ENCODE results near the gene CDNF. TPM values are rescaled to one million over a fixed set of nuclear protein-coding genes. Genes with fewer than 3 reads are reported as not detected.

Gene CDNF
- total RNA-seq, 2 donors from 2014 or later: 15.8 to 18.4 TPM

DNA sequence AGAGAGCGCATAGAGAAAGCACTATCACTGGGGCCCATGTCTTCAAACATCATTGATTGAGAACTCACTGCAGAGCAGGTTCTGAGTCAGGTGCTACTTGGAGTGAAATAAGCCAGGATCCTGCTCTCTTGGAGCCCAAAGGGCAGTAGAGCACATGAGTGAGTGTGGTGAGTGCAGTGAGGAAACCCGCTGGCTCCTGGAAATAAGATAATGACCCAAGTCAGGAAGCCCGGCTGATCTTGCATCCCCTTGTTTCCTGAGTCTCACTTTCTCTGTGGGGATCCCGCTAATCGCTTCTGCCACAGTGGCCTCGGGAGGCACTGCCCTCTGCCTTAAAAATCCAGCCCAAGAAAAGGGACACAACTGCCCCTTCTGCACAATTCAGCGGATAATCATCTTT, 56.1 kb downstream of the CDNF start:
- TF ChIP-seq POLR2A (IDR thresholded peaks at IDR 0.05): no peak
- TF ChIP-seq, protein P1, sequence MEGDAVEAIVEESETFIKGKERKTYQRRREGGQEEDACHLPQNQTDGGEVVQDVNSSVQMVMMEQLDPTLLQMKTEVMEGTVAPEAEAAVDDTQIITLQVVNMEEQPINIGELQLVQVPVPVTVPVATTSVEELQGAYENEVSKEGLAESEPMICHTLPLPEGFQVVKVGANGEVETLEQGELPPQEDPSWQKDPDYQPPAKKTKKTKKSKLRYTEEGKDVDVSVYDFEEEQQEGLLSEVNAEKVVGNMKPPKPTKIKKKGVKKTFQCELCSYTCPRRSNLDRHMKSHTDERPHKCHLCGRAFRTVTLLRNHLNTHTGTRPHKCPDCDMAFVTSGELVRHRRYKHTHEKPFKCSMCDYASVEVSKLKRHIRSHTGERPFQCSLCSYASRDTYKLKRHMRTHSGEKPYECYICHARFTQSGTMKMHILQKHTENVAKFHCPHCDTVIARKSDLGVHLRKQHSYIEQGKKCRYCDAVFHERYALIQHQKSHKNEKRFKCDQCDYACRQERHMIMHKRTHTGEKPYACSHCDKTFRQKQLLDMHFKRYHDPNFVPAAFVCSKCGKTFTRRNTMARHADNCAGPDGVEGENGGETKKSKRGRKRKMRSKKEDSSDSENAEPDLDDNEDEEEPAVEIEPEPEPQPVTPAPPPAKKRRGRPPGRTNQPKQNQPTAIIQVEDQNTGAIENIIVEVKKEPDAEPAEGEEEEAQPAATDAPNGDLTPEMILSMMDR (IDR thresholded peaks at IDR 0.05): no peak
- no peak for TF ChIP-seq POLR2AphosphoS5 (IDR thresholded peaks at IDR 0.05)
- no peaks in the 10 kb centered on the region for H3K36me3 ChIP-seq
- no peak overlapping the region for H3K4me3 ChIP-seq
- DNase-seq (ENCODE audit: low spot score): no peak
- no peaks in the 10 kb centered on the region for H3K27me3 ChIP-seq (replicated peaks; ENCODE audit: insufficient read depth)
- H3K9me3 ChIP-seq: no peaks in the 10 kb centered on the region
- no peak overlapping the region for H3K27ac ChIP-seq
- WGBS: 76% methylated on average over 7 of the region's 7 CpGs
- H3K4me1 ChIP-seq (replicated peaks): no peaks in the 10 kb centered on the region
- intact Hi-C loops (cut with DNase I): no loop called here

DNA sequence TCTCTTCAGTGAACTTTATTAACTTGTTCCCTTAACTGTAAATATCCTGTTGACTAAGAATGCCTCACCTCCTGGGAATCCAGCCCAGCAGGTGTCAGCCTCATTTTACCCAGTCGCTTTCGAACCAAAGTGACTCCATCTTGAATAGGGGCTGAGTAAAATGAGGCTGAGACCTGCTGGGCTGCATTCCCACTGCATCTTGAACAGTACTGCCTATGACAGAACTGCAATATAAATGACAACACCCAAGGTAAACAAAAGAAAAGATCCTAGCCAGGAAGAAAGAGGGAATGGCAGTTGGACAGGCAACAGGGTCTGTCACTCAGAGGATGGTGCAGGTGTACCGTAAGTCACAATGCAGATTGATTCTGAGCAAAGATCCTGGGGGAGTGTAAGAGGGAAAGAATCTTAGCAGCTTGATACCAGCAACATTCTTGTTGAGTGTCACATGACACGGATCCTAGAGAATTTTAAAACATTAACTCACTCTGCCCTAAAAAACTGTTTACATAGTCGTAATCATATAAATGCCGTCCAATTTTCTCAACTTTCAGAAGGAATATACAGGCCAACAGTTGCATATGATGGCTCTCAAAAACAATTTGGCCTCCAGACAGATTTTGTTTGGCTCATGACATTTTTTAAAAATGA, 58.7 kb downstream of the CDNF start:
- WGBS: 38% methylated on average over 6 of the region's 6 CpGs
- Histone ChIP-seq H3K4me3 (no peak overlapping the region), H3K27me3 (replicated peaks; ENCODE audit: insufficient read depth) (no peaks in the 10 kb centered on the region), H3K27ac (no peak overlapping the region), H3K4me1 (replicated peaks) (no peaks in the 10 kb centered on the region), H3K9me3 (no peaks in the 10 kb centered on the region), H3K36me3 (no peaks in the 10 kb centered on the region)
- DNase-seq (ENCODE audit: low spot score): no peak
- intact Hi-C loops (cut with DNase I): no loop called here
- TF ChIP-seq, protein P1 (IDR thresholded peaks at IDR 0.05): no peak
- TF ChIP-seq POLR2A (IDR thresholded peaks at IDR 0.05) (no peak), POLR2AphosphoS5 (IDR thresholded peaks at IDR 0.05) (no peak)

DNA sequence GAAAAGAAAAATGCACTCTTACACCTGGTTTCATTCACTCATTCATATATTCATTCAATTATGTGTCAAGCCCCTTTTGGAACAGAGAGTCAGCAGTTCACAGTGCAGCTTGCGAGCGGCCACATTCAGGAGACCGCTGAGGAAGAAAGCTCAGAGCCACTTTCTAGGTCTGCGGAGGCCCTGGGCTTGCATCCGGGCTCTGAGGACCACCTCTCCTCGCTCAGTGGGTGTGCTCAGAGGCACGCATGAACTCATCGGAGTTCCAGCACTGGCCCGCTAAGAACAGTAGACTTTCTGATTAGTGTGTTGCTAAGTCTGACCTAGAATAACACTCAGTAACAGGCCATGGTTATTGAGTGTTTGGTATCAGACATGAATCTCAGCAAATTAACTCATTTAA, 61.3 kb downstream of the CDNF start:
- intact Hi-C loops (cut with DNase I): no loop called here
- Histone ChIP-seq H3K27me3 (replicated peaks; ENCODE audit: insufficient read depth) (no peaks in the 10 kb centered on the region), H3K27ac (no peak overlapping the region), H3K4me3 (no peak overlapping the region), H3K4me1 (replicated peaks) (no peaks in the 10 kb centered on the region), H3K9me3 (no peaks in the 10 kb centered on the region), H3K36me3 (no peaks in the 10 kb centered on the region)
- no peak for DNase-seq (ENCODE audit: low spot score)
- 86% methylated on average over 9 of the region's 9 CpGs for WGBS
- TF ChIP-seq POLR2A (IDR thresholded peaks at IDR 0.05): no peak
- TF ChIP-seq POLR2AphosphoS5 (IDR thresholded peaks at IDR 0.05): no peak
- TF ChIP-seq, protein P1 (IDR thresholded peaks at IDR 0.05): no peak

DNA sequence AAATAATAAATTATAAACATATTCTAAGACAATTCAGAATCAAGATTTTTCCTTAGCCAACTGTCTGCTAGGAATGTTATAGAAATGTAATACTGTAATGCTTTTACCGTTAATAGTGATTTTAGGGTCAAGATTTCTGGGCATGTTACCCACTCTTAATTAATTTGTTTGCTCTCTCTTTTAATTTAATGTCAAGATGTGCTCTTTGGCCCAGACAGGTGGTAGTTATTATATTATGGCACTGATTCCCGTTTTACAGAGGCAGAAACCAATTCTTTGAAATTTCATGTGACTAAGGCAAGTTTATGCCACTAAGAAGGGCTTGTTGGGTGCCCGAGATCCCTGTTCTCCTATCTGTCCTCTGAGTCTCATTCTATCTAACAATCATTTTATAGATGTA, 62.2 kb downstream of the CDNF start:
- no peak overlapping the region for H3K4me3 ChIP-seq
- H3K9me3 ChIP-seq: no peaks in the 10 kb centered on the region
- no peak for TF ChIP-seq POLR2AphosphoS5 (IDR thresholded peaks at IDR 0.05)
- DNase-seq (ENCODE audit: low spot score): no peak
- intact Hi-C loops (cut with DNase I): no loop called here
- no peaks in the 10 kb centered on the region for H3K4me1 ChIP-seq (replicated peaks)
- H3K27ac ChIP-seq: no peak overlapping the region
- H3K27me3 ChIP-seq (replicated peaks; ENCODE audit: insufficient read depth): no peaks in the 10 kb centered on the region
- H3K36me3 ChIP-seq: no peaks in the 10 kb centered on the region
- WGBS: 42% methylated on average over 3 of the region's 3 CpGs

DNA sequence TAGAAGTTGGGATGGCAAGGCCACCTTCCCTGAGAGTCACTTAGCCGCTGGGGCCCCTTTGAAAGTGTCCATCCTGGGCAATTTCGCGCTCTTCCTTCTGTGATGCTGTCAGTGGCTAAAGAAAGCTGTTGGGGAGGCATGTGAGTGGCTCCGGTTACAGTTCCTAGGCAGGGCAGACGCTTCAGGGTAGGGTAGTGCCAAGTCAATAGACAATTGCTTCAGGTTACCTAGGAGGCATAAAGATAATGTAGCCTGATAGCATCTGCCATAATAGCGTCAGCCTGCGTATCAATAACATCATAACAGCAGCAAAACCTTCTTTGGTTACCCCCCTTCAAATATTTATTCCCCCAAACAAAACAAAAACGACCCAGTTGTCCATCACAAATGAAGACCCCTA, 63.0 kb downstream of the CDNF start, which contains the start of gene FAM107B:
Gene FAM107B, minus strand, starts transcription at position 101 of the 400 bp plus-strand sequence. CDS start 234 bp downstream, outside the sequence.
- 89% methylated on average over 8 of the region's 8 CpGs for WGBS
- TF ChIP-seq POLR2A (IDR thresholded peaks at IDR 0.05) (no peak), POLR2AphosphoS5 (IDR thresholded peaks at IDR 0.05) (no peak)
- TF ChIP-seq, protein P1 (IDR thresholded peaks at IDR 0.05): no peak
- DNase-seq (ENCODE audit: low spot score): no peak
- Histone ChIP-seq H3K27me3 (replicated peaks; ENCODE audit: insufficient read depth) (no peaks in the 10 kb centered on the region), H3K4me3 (no peak within 1 kb of the TSS), H3K9me3 (no peaks in the 10 kb centered on the region), H3K27ac (no peak within 1 kb of the TSS), H3K4me1 (replicated peaks) (no peaks in the 10 kb centered on the region), H3K36me3 (no peaks in the 10 kb centered on the region)
- intact Hi-C loops (cut with DNase I): no loop called here
